GM21717 (cell line): Measurements from ENCODE around the gene TCF4.
A peak's percentile ranks its signal among the peaks of the same experiment; 100 is the strongest.

Experiments
- ATAC-seq: cut with Tn5 transposase; IDR thresholded peaks from one replicate; pipeline ENCODE4 v1.9.1; 2021; ENCODE audit warnings: mild to moderate bottlenecking, moderate library complexity; ENCODE audit not compliant: unreplicated experiment

The TCF4 gene

GRCh38 chr18:55447672-55448018 lies 140.3 kb downstream of the TCF4 start:
- no peak for ATAC-seq

- ATAC-seq = no peak
Measured at GRCh38 chr18:55446996-55447671, 140.9 kb downstream of the TCF4 start.

- no peak for ATAC-seq
Measured at GRCh38 chr18:55444536-55444935, 143.5 kb downstream of the TCF4 start.

GRCh38 chr18:55443776-55444175 lies 144.2 kb downstream of the TCF4 start:
- no peak for ATAC-seq

GRCh38 chr18:55442561-55442960 lies 145.4 kb downstream of the TCF4 start:
- ATAC-seq = no peak

GRCh38 chr18:55440988-55441387 lies 147.0 kb downstream of the TCF4 start:
- no peak for ATAC-seq

GRCh38 chr18:55439056-55439455 lies 148.9 kb downstream of the TCF4 start:
- no peak for ATAC-seq

- ATAC-seq = no peak
Measured at GRCh38 chr18:55435592-55435991, 152.4 kb downstream of the TCF4 start.

- no peak for ATAC-seq
Measured at GRCh38 chr18:55433648-55434047, 154.3 kb downstream of the TCF4 start.

- ATAC-seq = no peak
Measured at GRCh38 chr18:55433140-55433539, 154.9 kb downstream of the TCF4 start.

- no peak for ATAC-seq
Measured at GRCh38 chr18:55432307-55433040, 155.5 kb downstream of the TCF4 start.

GRCh38 chr18:55430026-55430425 lies 158.0 kb downstream of the TCF4 start:
- ATAC-seq = no peak

- ATAC-seq = no peak
Measured at GRCh38 chr18:55427951-55428350, 160.0 kb downstream of the TCF4 start.

- ATAC-seq = no peak
Measured at GRCh38 chr18:55425698-55426097, 162.3 kb downstream of the TCF4 start.

GRCh38 chr18:55422456-55423180 lies 165.4 kb downstream of the TCF4 start:
- no peak for ATAC-seq

- no peak for ATAC-seq
Measured at GRCh38 chr18:55421615-55422419, 166.2 kb downstream of the TCF4 start.

GRCh38 chr18:55421308-55421614 lies 166.7 kb downstream of the TCF4 start:
- no peak for ATAC-seq

GRCh38 chr18:55420665-55421307 lies 167.2 kb downstream of the TCF4 start:
- ATAC-seq = peak; percentile 76

GRCh38 chr18:55419947-55420664 lies 167.9 kb downstream of the TCF4 start:
- peak; percentile 29 for ATAC-seq
